ENCODE measurements around the gene SYCP3.

GRCh38 chr12:101746196-101746595 is 6.9 kb upstream of the SYCP3 start:
- TF ChIP-seq FOXJ3 (CRISPR knock-in tag; IDR thresholded peaks at IDR 0.05) (no peak), CTCF (IDR thresholded peaks at IDR 0.05) (no peak), POLR2AphosphoS5 (IDR thresholded peaks at IDR 0.05; ENCODE audit: low read depth, low read length) (no peak), SMC3 (IDR thresholded peaks at IDR 0.05; ENCODE audit: low read depth, low read length) (no peak), CHD2 (IDR thresholded peaks at IDR 0.05; ENCODE audit: low read length, partially characterized antibody) (no peak), RFX5 (IDR thresholded peaks at IDR 0.05; ENCODE audit: low read length) (no peak), SIN3A (IDR thresholded peaks at IDR 0.05; ENCODE audit: borderline replicate concordance, low read depth, low read length) (no peak), USF2 (IDR thresholded peaks at IDR 0.05; ENCODE audit: borderline replicate concordance, low read depth, low read length) (no peak)

Measured in SK-N-SH (cell line).